SK-N-SH (cell line): ENCODE results near the gene METTL25B. TPM values are rescaled to one million over a fixed set of nuclear protein-coding genes. Genes with fewer than 3 reads are reported as not detected.

Experiments
- CTCF ChIA-PET: fragments of 300-600, 350-600 bp; formaldehyde crosslinking; extraction: SDS; loops from one replicate; lab custom pipeline; 2021; lab: Yijun Ruan, JAX
- POLR2A ChIA-PET: fragments of 350-600 bp; sonication (Branson Sonifier 250); formaldehyde crosslinking; extraction: SDS; loops from one replicate; lab custom pipeline; 2020; ENCODE audit warnings: antibody characterized with exemption, inconsistent platforms; lab: Yijun Ruan, JAX
- DNase-seq: peaks from one replicate; pipeline ENCODE4 v3.0.0; 2012
- H2AFZ ChIP-seq: fragments of 200-600 bp; sonication (generic); 2 replicates; pipeline ENCODE4 v1.8.1; 2016; ENCODE audit warnings: antibody characterized with exemption, mild to moderate bottlenecking, low read depth
- H3F3A ChIP-seq: fragments of 200-600 bp; sonication (generic); replicated peaks from 2 replicates; pipeline ENCODE3; 2016; ENCODE audit warnings: antibody characterized with exemption, mild to moderate bottlenecking; ENCODE audit not compliant: insufficient read depth
- H3K27ac ChIP-seq, 2 experiments: fragments of 200-500 bp in 1 of 2; fragments of 200-600 bp in 1 of 2; sonication (Bioruptor generic) in 1 of 2; sonication (generic), shearing (Covaris generic) in 1 of 2; 2 replicates each; pipeline versions ENCODE4 v1.5.1 to v1.6.1; 2014 to 2016; ENCODE audit warnings: low read depth in 2 of 2, inconsistent platforms in 1 of 2, low read length in 1 of 2, mild to moderate bottlenecking in 1 of 2, mixed read lengths in 1 of 2
- H3K27me3 ChIP-seq: fragments of 200-600 bp; sonication (generic), shearing (Covaris generic); 2 replicates; pipeline ENCODE4 v1.6.1; 2016; ENCODE audit warnings: mixed run types; ENCODE audit not compliant: insufficient read depth
- H3K36me3 ChIP-seq, 2 experiments: fragments of 200-500 bp in 1 of 2; fragments of 200-600 bp in 1 of 2; sonication (Bioruptor generic) in 1 of 2; sonication (generic) in 1 of 2; replicated peaks in 1 of 2; 2 replicates each; pipeline versions ENCODE3 to v1.5.1; 2014 to 2016; ENCODE audit warnings: low read length in 1 of 2, mild to moderate bottlenecking in 1 of 2; ENCODE audit not compliant: insufficient read depth in 2 of 2, control insufficient read depth in 1 of 2
- H3K4me1 ChIP-seq, 2 experiments: fragments of 200-500 bp in 1 of 2; fragments of 200-600 bp in 1 of 2; sonication (Bioruptor generic) in 1 of 2; sonication (generic), shearing (Covaris generic) in 1 of 2; 2 replicates each; pipeline versions ENCODE4 v1.5.1 to v1.6.1; 2014 to 2016; ENCODE audit warnings: low read depth in 1 of 2, low read length in 1 of 2, mixed run types in 1 of 2; ENCODE audit not compliant: insufficient read depth in 2 of 2, control insufficient read depth in 1 of 2
- H3K4me2 ChIP-seq: fragments of 200-600 bp; sonication (generic), shearing (Covaris generic); 2 replicates; pipeline ENCODE4 v1.6.1; 2017; ENCODE audit warnings: mixed run types
- H3K4me3 ChIP-seq, 2 experiments: fragments of 200-500 bp in 1 of 2; fragments of 200-600 bp in 1 of 2; sonication (Bioruptor generic) in 1 of 2; sonication (generic), shearing (Covaris generic) in 1 of 2; 2 replicates each; pipeline versions ENCODE4 v1.5.1 to v1.8.1; 2014 to 2016; ENCODE audit warnings: low read depth in 2 of 2, inconsistent platforms in 1 of 2, low read length in 1 of 2, mild to moderate bottlenecking in 1 of 2, mixed read lengths in 1 of 2, moderate library complexity in 1 of 2
- H3K79me2 ChIP-seq: fragments of 200-600 bp; sonication (generic); 2 replicates; pipeline ENCODE4 v1.8.1; 2017; ENCODE audit warnings: mild to moderate bottlenecking; ENCODE audit not compliant: insufficient read depth
- H3K9ac ChIP-seq: fragments of 200-600 bp; sonication (generic); 2 replicates; pipeline ENCODE4 v1.6.1; 2017; ENCODE audit warnings: mixed run types
- H3K9me2 ChIP-seq: fragments of 200-600 bp; sonication (generic); 2 replicates; pipeline ENCODE4 v1.6.1; 2017; ENCODE audit warnings: mixed run types
- H3K9me3 ChIP-seq: fragments of 200-600 bp; sonication (generic); 2 replicates; pipeline ENCODE4 v1.6.1; 2017; ENCODE audit warnings: mixed run types, mild to moderate bottlenecking, moderate library complexity
- H4K20me1 ChIP-seq: fragments of 200-600 bp; sonication (generic); 2 replicates; pipeline ENCODE4 v1.6.1; 2017; ENCODE audit warnings: mild to moderate bottlenecking, mixed run types; ENCODE audit not compliant: insufficient read depth
- CHD2 ChIP-seq: fragments of 150-350 bp; IDR thresholded peaks from 2 replicates; pipeline ENCODE4 v1.6.1; 2018; ENCODE audit warnings: low read length; ENCODE audit not compliant: partially characterized antibody
- ELF1 ChIP-seq: IDR thresholded peaks from 2 replicates; pipeline ENCODE4 v1.4.0; 2012
- FOXJ3 ChIP-seq: sonication (generic); formaldehyde crosslinking; IDR thresholded peaks from 2 replicates; pipeline ENCODE4 v1.5.1; 2020; ENCODE audit warnings: mild to moderate bottlenecking, missing genetic modification reagents
- GABPA ChIP-seq: IDR thresholded peaks from 2 replicates; pipeline ENCODE4 v1.4.0; 2012; ENCODE audit warnings: low read depth, mild to moderate bottlenecking
- IRF3 ChIP-seq: fragments of 150-350 bp; IDR thresholded peaks from 2 replicates; pipeline ENCODE4 v1.6.1; 2016; ENCODE audit warnings: mild to moderate bottlenecking, low read depth, low read length
- JUND ChIP-seq: IDR thresholded peaks from 2 replicates; pipeline ENCODE4 v1.4.0; 2012
- MXI1 ChIP-seq: IDR thresholded peaks from 2 replicates; pipeline ENCODE4 v1.6.1; 2012; ENCODE audit warnings: mild to moderate bottlenecking, low read depth, low read length, improper control_type of control experiment
- REST ChIP-seq: IDR thresholded peaks from 2 replicates; pipeline ENCODE4 v1.6.1; 2012; ENCODE audit warnings: mild to moderate bottlenecking, low read depth, low read length, moderate library complexity
- RXRA ChIP-seq: IDR thresholded peaks from 2 replicates; pipeline ENCODE4 v1.4.0; 2012; ENCODE audit warnings: low read depth, mild to moderate bottlenecking, borderline replicate concordance
- TAF1 ChIP-seq: IDR thresholded peaks from 2 replicates; pipeline ENCODE4 v1.6.1; 2012; ENCODE audit warnings: low read depth, mild to moderate bottlenecking, low read length, moderate library complexity, borderline replicate concordance
- TCF12 ChIP-seq: IDR thresholded peaks from 2 replicates; pipeline ENCODE4 v1.4.0; 2012
- TEAD4 ChIP-seq: IDR thresholded peaks from 2 replicates; pipeline ENCODE4 v1.4.0; 2012; ENCODE audit warnings: mild to moderate bottlenecking, borderline replicate concordance; ENCODE audit not compliant: insufficient read depth
- USF1 ChIP-seq: IDR thresholded peaks from 2 replicates; pipeline ENCODE4 v1.4.0; 2012; ENCODE audit warnings: low read depth, borderline replicate concordance
- WGBS: methylation state at CpG from one replicate; pipeline ENCODE4 v1.1.6; 2017; ENCODE audit warnings: low lambda C conversion rate; 5-methylcytosine and 5-hydroxymethylcytosine counted together
- polyA plus RNA-seq, 3 experiments: library from polyadenylated mRNA; depleted of rRNA; stranded (reverse); fragments of >200 nt; gene quantifications; 2 replicates each; pipeline ENCODE4 v1.2.3, GENCODE V29; 2012
- TF ChIP-seq, protein P1 (sequence below): fragments of 150-350 bp; IDR thresholded peaks from 2 replicates; pipeline ENCODE4 v1.6.1; 2017; ENCODE audit warnings: antibody characterized with exemption, low read length, low read depth, borderline replicate concordance

The METTL25B gene
- polyA plus RNA-seq, 1 of the 3 experiments (the other 2 are of a cell fraction) = 20.1 TPM

DNA sequence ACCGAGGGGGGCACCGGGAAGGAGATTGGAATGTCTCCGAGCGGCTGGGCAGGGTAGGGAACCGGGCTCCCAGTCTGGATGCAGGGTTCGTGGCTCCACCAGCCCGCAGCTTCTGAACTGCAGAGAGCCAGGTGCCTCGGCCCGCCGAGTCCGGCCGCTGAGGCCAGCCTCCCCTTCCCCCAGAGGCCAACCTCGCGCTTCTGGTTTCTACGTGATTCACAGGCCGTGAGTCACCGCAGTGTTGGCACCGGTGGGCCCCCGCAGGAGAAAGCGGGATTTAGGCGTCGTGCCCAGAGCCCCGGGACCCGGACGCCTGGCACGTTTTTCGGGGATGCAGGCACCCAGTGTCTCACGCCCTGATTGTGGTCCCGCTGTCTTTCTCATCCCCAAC is 23.3 kb upstream of the METTL25B start (continued):
- TF ChIP-seq TEAD4 (peak; percentile 56), JUND (peak; percentile 84), TCF12 (peak; percentile 78), IRF3 (no peak), GABPA (no peak), CHD2 (no peak), USF1 (no peak), MXI1 (no peak), RXRA (no peak; the same call in 1 of the 2 replicates), ELF1 (no peak), TAF1 (0 out of 2 replicates have a peak, but pooled peaks have one; percentile 18), FOXJ3 (no peak)
- TF ChIP-seq, protein P1, sequence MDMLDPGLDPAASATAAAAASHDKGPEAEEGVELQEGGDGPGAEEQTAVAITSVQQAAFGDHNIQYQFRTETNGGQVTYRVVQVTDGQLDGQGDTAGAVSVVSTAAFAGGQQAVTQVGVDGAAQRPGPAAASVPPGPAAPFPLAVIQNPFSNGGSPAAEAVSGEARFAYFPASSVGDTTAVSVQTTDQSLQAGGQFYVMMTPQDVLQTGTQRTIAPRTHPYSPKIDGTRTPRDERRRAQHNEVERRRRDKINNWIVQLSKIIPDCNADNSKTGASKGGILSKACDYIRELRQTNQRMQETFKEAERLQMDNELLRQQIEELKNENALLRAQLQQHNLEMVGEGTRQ = no peak

DNA sequence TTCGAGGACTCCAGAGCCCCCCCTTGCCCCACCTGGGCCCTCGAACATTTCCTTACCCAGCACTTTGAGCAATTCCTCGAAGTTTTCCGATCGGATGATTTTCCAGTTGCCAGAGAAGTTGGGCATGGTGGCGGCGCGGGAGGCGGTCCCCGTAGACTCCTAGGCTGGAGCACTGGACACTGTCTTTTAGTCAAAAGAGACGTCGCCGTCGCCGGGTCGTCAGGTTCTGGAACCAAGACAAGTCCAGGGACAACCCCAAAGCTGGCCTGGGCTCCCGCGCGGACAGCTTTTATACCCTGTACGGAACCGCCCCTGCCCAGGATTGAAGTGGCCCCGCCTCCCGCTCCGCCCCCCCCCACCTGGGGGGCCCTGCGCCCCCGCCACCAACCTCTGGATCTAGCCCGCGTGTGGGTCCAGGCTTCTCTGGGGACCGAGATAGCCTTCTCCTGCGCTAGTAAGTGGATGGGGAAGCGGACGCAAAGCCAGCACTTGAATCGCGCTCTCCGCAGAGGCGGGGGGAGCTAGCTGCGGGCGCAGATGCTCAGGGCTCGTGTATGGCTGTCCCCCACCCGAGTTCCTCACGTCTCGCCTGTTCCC is 22.9 kb upstream of the METTL25B start, which contains the start of gene CRABP2:
Gene CRABP2 (minus strand): TSS at position 263 of the 597 bp plus-strand sequence. CDS start 137 bp downstream, at position 126.
- POLR2A ChIA-PET = interaction anchor here (0.6 to 5.3 kb wide), 6 partner anchors 7 to 30 kb away, joined by 3 to 57 read pairs (median 6); partner anchors contain the start of genes ISG20L2 and METTL25B
- H3K4me2 ChIP-seq = peak within 1 kb of the TSS; percentile 89
- H2AFZ ChIP-seq = no peak within 1 kb of the TSS
- DNase-seq = peak; percentile 73
- no peak for TF ChIP-seq REST
- H3K4me3 ChIP-seq = peak within 1 kb of the TSS; percentile 54 to 58
- H3K27ac ChIP-seq = peak within 1 kb of the TSS in 1 of 2 experiments; percentile 98; a peak in 2 of 4 replicates
- H3K36me3 ChIP-seq = peaks cover 0 to 7% of the 10 kb centered on the region in 2 experiments
- peaks cover 33% of the 10 kb centered on the region for H3F3A ChIP-seq
- peak within 1 kb of the TSS; percentile 44; the same call in 1 of the 2 replicates for H3K9ac ChIP-seq
- H3K9me3 ChIP-seq = no peaks in the 10 kb centered on the region
- no peaks in the 10 kb centered on the region for H3K79me2 ChIP-seq
- CTCF ChIA-PET = interaction anchor here (0.6 to 45.5 kb wide), 14 partner anchors 10 to 223 kb away, joined by 3 to 2702 read pairs (median 4); partner anchors contain the start of genes CRABP2, ISG20L2, METTL25B and NES
- no peaks in the 10 kb centered on the region for H3K27me3 ChIP-seq
- no peaks in the 10 kb centered on the region for H4K20me1 ChIP-seq
- under 1% methylated on average over 26 of the region's 42 CpGs for whole genome bisulfite sequencing
- H3K9me2 ChIP-seq = no peaks in the 10 kb centered on the region
- H3K4me1 ChIP-seq = peaks cover 65 to 91% of the 10 kb centered on the region in 2 experiments
